K562 (cell line): ENCODE results near the gene IPO11. TPM values are rescaled to one million over a fixed set of nuclear protein-coding genes. Genes with fewer than 3 reads are reported as not detected.

ENCODE experiments used
- ATAC-seq: fragments of 200-7000 bp; cut with Tn5 transposase; 3 replicates; pipeline ENCODE4 v1.9.1; 2020; ENCODE audit warnings: moderate library complexity
- BruUV-seq: library from RNA; stranded (reverse); fragments of 400-500 nt; replicated peaks from 2 replicates; lab custom pipeline; 2021; lab: Mats Ljungman, UMichigan
- CTCF ChIA-PET: fragments of 300-600 bp; formaldehyde crosslinking; extraction: SDS; loops from one replicate; lab custom pipeline; 2021; ENCODE audit warnings: low intra/inter-chr PET ratio; lab: Yijun Ruan, JAX
- POLR2A ChIA-PET: fragments of 300-600, 350-650 bp; sonication (Branson Sonifier 250); formaldehyde crosslinking; extraction: SDS; loops from one replicate; lab custom pipeline; 2021; ENCODE audit warnings: antibody characterized with exemption, inconsistent platforms; lab: Yijun Ruan, JAX
- DNase-seq, 4 experiments: peaks; one replicate each; pipeline versions ENCODE4 v3.0.0 to v3.0.0-alpha.2; 2011 to 2018; ENCODE audit warnings: low spot score in 3 of 4, mixed read lengths in 3 of 4; ENCODE audit errors: extremely low read depth in 1 of 4
- FAIRE-seq: peaks from 2 replicates; lab custom pipeline; 2011; peaks lifted over from hg19 to GRCh38; lab: Jason Lieb, UNC
- H2AFZ ChIP-seq: 2 replicates; pipeline ENCODE4 v1.6.0; 2011; ENCODE audit warnings: low read depth, low read length, control low read depth, inconsistent platforms
- H3K27ac ChIP-seq: fragments of 200-600 bp; 3 replicates; pipeline ENCODE4 v1.8.0; 2011; ENCODE audit warnings: low read depth, mild to moderate bottlenecking, control low read depth, inconsistent platforms, low read length, moderate library complexity, mixed read lengths; ENCODE audit errors: extremely low read depth
- H3K27me3 ChIP-seq, 2 experiments: fragments of 300-600 bp in 1 of 2; 2 replicates in 1 of 2; 3 replicates in 1 of 2; pipeline versions ENCODE4 v1.6.0 to v1.8.0; 2011; ENCODE audit warnings: inconsistent platforms in 2 of 2, low read length in 2 of 2, mild to moderate bottlenecking in 1 of 2, mixed read lengths in 1 of 2, moderate library complexity in 1 of 2; ENCODE audit not compliant: control insufficient read depth in 2 of 2, insufficient read depth in 2 of 2
- H3K36me3 ChIP-seq: fragments of 300-600 bp; 3 replicates; pipeline ENCODE4 v1.8.0; 2011; ENCODE audit warnings: mild to moderate bottlenecking, low read length, inconsistent platforms; ENCODE audit not compliant: control insufficient read depth, insufficient read depth
- H3K4me1 ChIP-seq, 2 experiments: fragments of 200-600 bp in 1 of 2; replicated peaks in 1 of 2; 2 replicates in 1 of 2; 3 replicates in 1 of 2; pipeline versions ENCODE4 v1.5.1 to v1.8.0; 2011; ENCODE audit warnings: inconsistent platforms in 2 of 2, low read length in 2 of 2, mild to moderate bottlenecking in 1 of 2, mixed read lengths in 1 of 2, moderate library complexity in 1 of 2; ENCODE audit not compliant: control insufficient read depth in 2 of 2, insufficient read depth in 2 of 2
- H3K4me2 ChIP-seq: 2 replicates; pipeline ENCODE4 v1.6.1; 2011; ENCODE audit warnings: low read length, control low read depth, inconsistent platforms, mixed read lengths; ENCODE audit not compliant: insufficient read depth
- H3K4me3 ChIP-seq: fragments of 200-600 bp; sonication (generic), shearing (Covaris generic); 2 replicates; pipeline ENCODE4 v1.5.1; 2016; ENCODE audit warnings: control low read depth, inconsistent platforms
- H3K79me2 ChIP-seq: fragments of 200-600 bp; 3 replicates; pipeline ENCODE4 v1.8.0; 2011; ENCODE audit warnings: low read length, inconsistent platforms; ENCODE audit not compliant: control insufficient read depth, insufficient read depth
- H3K9ac ChIP-seq, 2 experiments: 2 replicates each; pipeline versions ENCODE4 v1.6.0 to v1.6.1; 2011; ENCODE audit warnings: low read depth in 2 of 2, low read length in 2 of 2, control low read depth in 1 of 2, inconsistent platforms in 1 of 2, mild to moderate bottlenecking in 1 of 2, mixed read lengths in 1 of 2; ENCODE audit not compliant: insufficient read depth in 1 of 2
- H3K9me1 ChIP-seq: one replicate; pipeline ENCODE4 v1.6.0; 2011; ENCODE audit warnings: inconsistent platforms, mild to moderate bottlenecking, low read length, moderate library complexity; ENCODE audit not compliant: control insufficient read depth, insufficient read depth
- H3K9me3 ChIP-seq: replicated peaks from 2 replicates; pipeline ENCODE4 v1.5.1; 2011; ENCODE audit warnings: low read depth, low read length, inconsistent platforms; ENCODE audit not compliant: control insufficient read depth, insufficient read depth
- H4K20me1 ChIP-seq: replicated peaks from 2 replicates; pipeline ENCODE4 v1.6.1; 2011; ENCODE audit warnings: low read length, inconsistent platforms, mixed read lengths; ENCODE audit not compliant: control insufficient read depth, insufficient read depth
- DACH1 ChIP-seq: fragments of 450-650 bp; IDR thresholded peaks from 2 replicates; pipeline ENCODE4 v1.6.1; 2018; ENCODE audit not compliant: partially characterized antibody
- FOXA3 ChIP-seq, 2 experiments: fragments of 450-650 bp in 1 of 2; sonication (generic) in 1 of 2; formaldehyde crosslinking; IDR thresholded peaks in 1 of 2; conservative IDR thresholded peaks in 1 of 2; 2 replicates each; pipeline versions ENCODE4 v1.4.0 to v1.8.0; 2020 to 2022; ENCODE audit warnings: mild to moderate bottlenecking in 2 of 2, missing genetic modification reagents in 1 of 2
- MYC ChIP-seq, 2 experiments: fragments of 250-450 bp in 1 of 2; sonication (Bioruptor Pico) in 1 of 2; IDR thresholded peaks; 2 replicates each; pipeline versions ENCODE4 v1.5.1 to v1.6.1; 2012 to 2021; ENCODE audit warnings: low read depth in 2 of 2, borderline replicate concordance in 1 of 2, improper control_type of control experiment in 1 of 2, low read length in 1 of 2, mild to moderate bottlenecking in 1 of 2, moderate library complexity in 1 of 2
- NFYB ChIP-seq: IDR thresholded peaks from 2 replicates; pipeline ENCODE4 v1.6.1; 2011; ENCODE audit warnings: mild to moderate bottlenecking, moderate library complexity; ENCODE audit not compliant: insufficient read length; ENCODE audit errors: extremely low read depth
- POLR2A ChIP-seq: fragments of 450-650 bp; conservative IDR thresholded peaks from 2 replicates; pipeline ENCODE4 v1.6.1; 2016
- RAD21 ChIP-seq, 2 experiments: fragments of 250-450 bp in 1 of 2; fragments of 450-650 bp in 1 of 2; sonication (Bioruptor Pico) in 1 of 2; formaldehyde crosslinking in 1 of 2; IDR thresholded peaks in 1 of 2; conservative IDR thresholded peaks in 1 of 2; 2 replicates each; pipeline versions ENCODE4 v1.4.0 to v1.8.0; 2020 to 2022; ENCODE audit warnings: mild to moderate bottlenecking in 2 of 2, moderate library complexity in 1 of 2
- SOX6 ChIP-seq: fragments of 450-650 bp; IDR thresholded peaks from 2 replicates; pipeline ENCODE4 v1.6.1; 2014; ENCODE audit warnings: mild to moderate bottlenecking
- ZNF140 ChIP-seq: fragments of 250-450 bp; sonication (Bioruptor Pico); IDR thresholded peaks from 2 replicates; pipeline ENCODE4 v1.8.0; 2021; ENCODE audit warnings: moderate library complexity, mild to moderate bottlenecking, inconsistent platforms
- ZNF830 ChIP-seq: fragments of 250-450 bp; sonication (Bioruptor Pico); IDR thresholded peaks from 2 replicates; pipeline ENCODE4 v1.5.0; 2021; ENCODE audit warnings: mild to moderate bottlenecking
- in situ Hi-C: fragments of 300-500 bp; cut with MboI; formaldehyde crosslinking; loops from 4 replicates; pipeline ENCODE4 v1.15.0; 2018; ENCODE audit warnings: inconsistent platforms, mixed read lengths
- intact Hi-C: fragments of 100-400 bp; cut with micrococcal nuclease; formaldehyde crosslinking; loops from 2 replicates; pipeline ENCODE4 v1.14.2; 2022
- polyA plus RNA-seq, 8 experiments: library from polyadenylated mRNA; depleted of rRNA in 4 of 8; stranded (reverse) in 5 of 8; unstranded in 3 of 8; fragments of >200 nt; fragmentation: Nextera tagmentation in 2 of 8; fragmentation: Illumina TruSeq in 1 of 8; extraction: Ambion mirVana in 2 of 8; extraction: Trizol in 1 of 8; gene quantifications; 2 replicates each; pipeline versions ENCODE4 v1.2.1 to v1.2.3, GENCODE V29; 2011 to 2014; ENCODE audit warnings: inconsistent platforms in 1 of 8, missing spikeins in 1 of 8
- total RNA-seq, 7 experiments: library from RNA; depleted of rRNA in 6 of 7; stranded (reverse); fragments of >200 nt in 6 of 7; fragmentation: Illumina TruSeq in 2 of 7; extraction: Trizol in 2 of 7; gene quantifications; 2 replicates each; pipeline versions ENCODE4 v1.2.1 to v1.2.3, GENCODE V29; 2011 to 2021; ENCODE audit warnings: low replicate concordance in 1 of 7
- TF ChIP-seq, protein P1 (sequence below): fragments of 250-450 bp; sonication (Bioruptor Pico); IDR thresholded peaks from 2 replicates; pipeline ENCODE4 v1.4.0; 2020; ENCODE audit warnings: mild to moderate bottlenecking, moderate library complexity
- TF ChIP-seq, protein P2 (sequence below), 3 experiments: fragments of 200-800 bp in 1 of 3; sonication (Bioruptor generic) in 1 of 3; sonication (generic) in 1 of 3; formaldehyde crosslinking in 1 of 3; IDR thresholded peaks; 2 replicates each; pipeline versions ENCODE4 v1.6.1 to v1.8.0; 2016 to 2022; ENCODE audit warnings: mild to moderate bottlenecking in 2 of 3, missing compliant biosample characterization in 2 of 3, missing genetic modification characterization in 2 of 3, missing genetic modification reagents in 1 of 3

The IPO11 gene
- total and polyA plus RNA-seq, 9 of the 15 experiments (the other 6 are each of a cell fraction or from before 2014, with no cell fraction given): 38.7 to 96.0 (median 70.9) TPM

DNA sequence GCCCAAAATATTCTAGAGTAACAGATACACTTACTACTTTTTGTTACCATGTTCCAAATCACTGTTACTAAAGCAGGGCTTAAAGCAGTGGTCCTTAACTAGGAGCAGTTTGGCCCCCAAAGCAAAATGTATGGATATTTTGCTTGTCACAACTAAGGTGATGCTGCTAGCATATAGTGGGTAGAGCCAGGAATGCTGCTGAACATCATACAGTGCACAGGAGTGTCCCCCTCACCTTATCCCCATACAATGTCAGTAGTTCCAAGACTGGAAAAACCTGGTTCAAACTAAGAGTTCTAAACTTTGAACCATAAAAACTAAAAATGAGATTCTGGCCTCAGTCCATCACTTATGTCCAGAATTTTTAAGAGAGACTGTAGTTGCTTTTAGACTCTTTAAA is 36.9 kb upstream of the IPO11 start:
- ChIA-PET POLR2A (no interaction called here), CTCF (no interaction called here)
- DNase-seq: no peak
- no peak overlapping the region for H3K9ac ChIP-seq
- intact Hi-C loops: no loop called here
- H3K9me3 ChIP-seq: no peaks in the 10 kb centered on the region
- H3K36me3 ChIP-seq: peaks cover 86% of the 10 kb centered on the region
- H3K4me2 ChIP-seq: no peak overlapping the region
- H4K20me1 ChIP-seq: no peaks in the 10 kb centered on the region
- H3K27ac ChIP-seq: peak overlapping the region; percentile 39; the same call in 1 of the 3 replicates
- peak; percentile 60 for ATAC-seq
- no peak overlapping the region for H2AFZ ChIP-seq
- no peak overlapping the region for H3K4me3 ChIP-seq
- BruUV-seq: no TSS peak
- H3K4me1 ChIP-seq: peaks cover 8 to 9% of the 10 kb centered on the region in 2 experiments
- H3K27me3 ChIP-seq: no peaks in the 10 kb centered on the region
- in situ Hi-C loops: no loop called here
- no peak for FAIRE-seq
- H3K9me1 ChIP-seq: no peaks in the 10 kb centered on the region
- TF ChIP-seq FOXA3 (CRISPR knock-in tag; conservative IDR thresholded peaks at IDR 0.05 in 1 of 2, IDR thresholded peaks at IDR 0.05 in 1 of 2): no peak
- TF ChIP-seq, protein P1, sequence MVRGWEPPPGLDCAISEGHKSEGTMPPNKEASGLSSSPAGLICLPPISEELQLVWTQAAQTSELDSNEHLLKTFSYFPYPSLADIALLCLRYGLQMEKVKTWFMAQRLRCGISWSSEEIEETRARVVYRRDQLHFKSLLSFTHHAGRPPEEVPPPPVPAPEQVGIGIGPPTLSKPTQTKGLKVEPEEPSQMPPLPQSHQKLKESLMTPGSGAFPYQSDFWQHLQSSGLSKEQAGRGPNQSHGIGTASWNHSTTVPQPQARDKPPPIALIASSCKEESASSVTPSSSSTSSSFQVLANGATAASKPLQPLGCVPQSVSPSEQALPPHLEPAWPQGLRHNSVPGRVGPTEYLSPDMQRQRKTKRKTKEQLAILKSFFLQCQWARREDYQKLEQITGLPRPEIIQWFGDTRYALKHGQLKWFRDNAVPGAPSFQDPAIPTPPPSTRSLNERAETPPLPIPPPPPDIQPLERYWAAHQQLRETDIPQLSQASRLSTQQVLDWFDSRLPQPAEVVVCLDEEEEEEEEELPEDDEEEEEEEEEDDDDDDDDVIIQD (CRISPR knock-in tag): no peak
- no peak for TF ChIP-seq MYC (IDR thresholded peaks at IDR 0.05; ENCODE audit: low read depth, low read length)
- TF ChIP-seq MYC (CRISPR knock-in tag; IDR thresholded peaks at IDR 0.05; ENCODE audit: borderline replicate concordance, low read depth): no peak
- TF ChIP-seq ZNF830 (CRISPR knock-in tag): no peak
- no peak for TF ChIP-seq SOX6
- TF ChIP-seq RAD21 (CRISPR knock-in tag; conservative IDR thresholded peaks at IDR 0.05 in 1 of 2, IDR thresholded peaks at IDR 0.05 in 1 of 2): no peak
- TF ChIP-seq POLR2A: no peak
- no peak for TF ChIP-seq NFYB
- TF ChIP-seq DACH1: no peak
- TF ChIP-seq ZNF140: no peak
- TF ChIP-seq, protein P2, sequence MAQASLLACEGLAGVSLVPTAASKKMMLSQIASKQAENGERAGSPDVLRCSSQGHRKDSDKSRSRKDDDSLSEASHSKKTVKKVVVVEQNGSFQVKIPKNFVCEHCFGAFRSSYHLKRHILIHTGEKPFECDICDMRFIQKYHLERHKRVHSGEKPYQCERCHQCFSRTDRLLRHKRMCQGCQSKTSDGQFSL (CRISPR knock-in tag; IDR thresholded peaks at IDR 0.05): no peak
- TF ChIP-seq, protein P2 (tag; IDR thresholded peaks at IDR 0.05): no peak
- H3K79me2 ChIP-seq: no peaks in the 10 kb centered on the region
